Bronchial epithelial cell (primary cell): ENCODE data around the gene EIF3B. TPM values are rescaled to one million over a fixed set of nuclear protein-coding genes. Genes with fewer than 3 reads are reported as not detected.

Experiments used
- DNase-seq: peaks from one replicate; pipeline ENCODE4 v3.0.0-alpha.2; 2010; ENCODE audit warnings: low read depth
- FAIRE-seq: peaks from 2 replicates; lab custom pipeline; 2011; peaks lifted over from hg19 to GRCh38; lab: Jason Lieb, UNC
- H3K27me3 ChIP-seq: 2 replicates; pipeline ENCODE4 v1.5.1; 2011; ENCODE audit warnings: low read length; ENCODE audit not compliant: control insufficient read depth, insufficient read depth
- H3K36me3 ChIP-seq: 2 replicates; pipeline ENCODE4 v1.5.1; 2011; ENCODE audit warnings: low read length; ENCODE audit not compliant: control insufficient read depth, insufficient read depth
- H3K4me3 ChIP-seq: 2 replicates; pipeline ENCODE4 v1.5.1; 2011; ENCODE audit warnings: mild to moderate bottlenecking, low read depth, low read length, control low read depth
- total RNA-seq: library from RNA; depleted of rRNA; stranded (reverse); fragments of >200 nt; gene quantifications from 2 replicates; pipeline ENCODE4 v1.2.1, GENCODE V29; 2014
- TF ChIP-seq, protein P1 (sequence below): IDR thresholded peaks from 2 replicates; pipeline ENCODE4 v1.5.1; 2011; ENCODE audit warnings: mild to moderate bottlenecking, moderate library complexity, low read length, control low read depth, inconsistent platforms; ENCODE audit not compliant: insufficient read depth, severe bottlenecking

Gene EIF3B
- total RNA-seq, 1 donor from 2014 or later, result 262 TPM

DNA sequence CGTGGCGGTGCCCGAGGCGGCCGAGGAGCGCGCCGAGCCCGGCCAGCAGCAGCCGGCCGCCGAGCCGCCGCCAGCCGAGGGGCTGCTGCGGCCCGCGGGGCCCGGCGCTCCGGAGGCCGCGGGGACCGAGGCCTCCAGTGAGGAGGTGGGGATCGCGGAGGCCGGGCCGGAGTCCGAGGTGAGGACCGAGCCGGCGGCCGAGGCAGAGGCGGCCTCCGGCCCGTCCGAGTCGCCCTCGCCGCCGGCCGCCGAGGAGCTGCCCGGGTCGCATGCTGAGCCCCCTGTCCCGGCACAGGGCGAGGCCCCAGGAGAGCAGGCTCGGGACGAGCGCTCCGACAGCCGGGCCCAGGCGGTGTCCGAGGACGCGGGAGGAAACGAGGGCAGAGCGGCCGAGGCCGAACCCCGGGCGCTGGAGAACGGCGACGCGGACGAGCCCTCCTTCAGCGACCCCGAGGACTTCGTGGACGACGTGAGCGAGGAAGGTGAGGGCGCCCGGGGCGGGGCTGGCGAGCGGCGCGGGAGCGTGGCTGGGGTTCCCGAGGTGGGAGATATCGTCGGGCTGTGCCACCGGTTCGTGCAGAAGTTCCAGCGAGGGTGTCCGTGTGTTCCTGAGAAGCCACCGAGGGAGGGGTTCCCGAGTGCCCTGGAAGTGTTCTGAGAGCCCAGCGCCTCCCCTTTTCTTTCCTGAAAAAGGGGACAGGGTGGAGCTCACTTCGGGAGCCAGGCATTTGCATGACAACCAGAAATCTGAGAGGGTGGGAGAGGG is 495 bp downstream of the EIF3B start:
- TF ChIP-seq, protein P1, sequence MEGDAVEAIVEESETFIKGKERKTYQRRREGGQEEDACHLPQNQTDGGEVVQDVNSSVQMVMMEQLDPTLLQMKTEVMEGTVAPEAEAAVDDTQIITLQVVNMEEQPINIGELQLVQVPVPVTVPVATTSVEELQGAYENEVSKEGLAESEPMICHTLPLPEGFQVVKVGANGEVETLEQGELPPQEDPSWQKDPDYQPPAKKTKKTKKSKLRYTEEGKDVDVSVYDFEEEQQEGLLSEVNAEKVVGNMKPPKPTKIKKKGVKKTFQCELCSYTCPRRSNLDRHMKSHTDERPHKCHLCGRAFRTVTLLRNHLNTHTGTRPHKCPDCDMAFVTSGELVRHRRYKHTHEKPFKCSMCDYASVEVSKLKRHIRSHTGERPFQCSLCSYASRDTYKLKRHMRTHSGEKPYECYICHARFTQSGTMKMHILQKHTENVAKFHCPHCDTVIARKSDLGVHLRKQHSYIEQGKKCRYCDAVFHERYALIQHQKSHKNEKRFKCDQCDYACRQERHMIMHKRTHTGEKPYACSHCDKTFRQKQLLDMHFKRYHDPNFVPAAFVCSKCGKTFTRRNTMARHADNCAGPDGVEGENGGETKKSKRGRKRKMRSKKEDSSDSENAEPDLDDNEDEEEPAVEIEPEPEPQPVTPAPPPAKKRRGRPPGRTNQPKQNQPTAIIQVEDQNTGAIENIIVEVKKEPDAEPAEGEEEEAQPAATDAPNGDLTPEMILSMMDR, result no peak
- FAIRE-seq (no peak), DNase-seq (no peak)
- Histone ChIP-seq H3K36me3 (peaks cover 6% of the 10 kb centered on the region), H3K4me3 (peak overlapping the region; percentile 94), H3K27me3 (no peaks in the 10 kb centered on the region)

DNA sequence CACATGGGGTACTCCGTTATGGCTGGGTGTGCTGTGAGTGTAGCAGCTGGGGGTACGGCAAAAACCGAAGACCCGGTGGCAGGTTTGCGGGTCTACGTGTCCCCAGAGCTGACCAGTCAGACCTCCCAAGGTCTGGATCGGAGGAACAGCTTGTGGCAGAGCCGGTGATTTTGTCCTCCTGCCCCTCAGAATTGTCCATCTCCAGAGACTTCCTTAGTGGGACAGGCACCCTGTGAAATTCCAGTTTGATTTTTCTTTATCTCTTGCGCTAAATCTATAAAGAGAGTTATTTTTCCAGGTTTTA is 1.0 kb downstream of the EIF3B start:
- peaks cover 6% of the 10 kb centered on the region for H3K36me3 ChIP-seq
- no peak for FAIRE-seq
- peak overlapping the region; percentile 94 for H3K4me3 ChIP-seq
- no peak for DNase-seq
- H3K27me3 ChIP-seq, result no peaks in the 10 kb centered on the region
- TF ChIP-seq, protein P1, result no peak

DNA sequence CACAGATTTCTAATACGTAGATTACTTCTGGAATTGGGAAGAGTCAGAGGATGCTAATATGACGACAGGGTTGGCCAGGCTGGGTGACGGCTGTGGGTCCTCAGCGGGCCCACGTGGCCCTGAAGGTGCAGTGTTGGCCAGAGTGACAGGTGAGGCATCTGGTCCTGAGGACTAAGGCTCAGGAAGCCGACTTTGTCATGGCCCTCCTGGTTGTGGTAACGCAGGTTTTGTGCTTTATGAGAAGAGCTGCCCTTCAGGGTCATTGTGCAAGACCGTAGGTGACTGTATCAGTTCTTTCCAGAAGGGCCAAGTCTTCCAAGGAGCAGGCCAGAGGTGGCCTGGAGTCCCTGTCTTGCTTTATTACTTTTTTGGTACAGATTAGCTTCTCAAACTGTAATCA is 2.5 kb downstream of the EIF3B start:
- Histone ChIP-seq H3K36me3 (peaks cover 7% of the 10 kb centered on the region), H3K27me3 (no peaks in the 10 kb centered on the region), H3K4me3 (no peak overlapping the region)
- TF ChIP-seq, protein P1, result no peak
- FAIRE-seq (no peak), DNase-seq (peak; percentile 21)

DNA sequence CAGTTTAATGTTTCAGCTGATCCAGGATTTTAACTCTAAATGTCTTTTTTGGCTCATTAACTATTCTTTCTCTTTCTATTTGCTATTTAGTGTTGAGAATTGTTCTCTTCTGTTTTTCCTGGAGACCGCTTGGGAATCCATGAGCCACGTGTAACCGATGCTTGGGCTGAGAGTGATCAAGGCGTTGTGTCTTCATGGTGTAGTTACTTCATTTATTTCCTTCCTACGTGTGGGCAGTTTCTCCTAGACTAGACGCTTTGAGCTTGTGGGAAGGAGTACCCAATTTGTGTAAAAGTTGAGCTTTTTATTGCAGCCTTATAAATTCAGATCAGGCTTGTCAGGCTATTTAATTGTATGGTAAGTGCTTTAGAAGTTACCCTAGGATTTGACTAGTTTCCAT is 2.9 kb downstream of the EIF3B start:
- Histone ChIP-seq H3K4me3 (no peak overlapping the region), H3K36me3 (peaks cover 11% of the 10 kb centered on the region), H3K27me3 (no peaks in the 10 kb centered on the region)
- no peak for DNase-seq
- TF ChIP-seq, protein P1, result no peak
- FAIRE-seq, result no peak

DNA sequence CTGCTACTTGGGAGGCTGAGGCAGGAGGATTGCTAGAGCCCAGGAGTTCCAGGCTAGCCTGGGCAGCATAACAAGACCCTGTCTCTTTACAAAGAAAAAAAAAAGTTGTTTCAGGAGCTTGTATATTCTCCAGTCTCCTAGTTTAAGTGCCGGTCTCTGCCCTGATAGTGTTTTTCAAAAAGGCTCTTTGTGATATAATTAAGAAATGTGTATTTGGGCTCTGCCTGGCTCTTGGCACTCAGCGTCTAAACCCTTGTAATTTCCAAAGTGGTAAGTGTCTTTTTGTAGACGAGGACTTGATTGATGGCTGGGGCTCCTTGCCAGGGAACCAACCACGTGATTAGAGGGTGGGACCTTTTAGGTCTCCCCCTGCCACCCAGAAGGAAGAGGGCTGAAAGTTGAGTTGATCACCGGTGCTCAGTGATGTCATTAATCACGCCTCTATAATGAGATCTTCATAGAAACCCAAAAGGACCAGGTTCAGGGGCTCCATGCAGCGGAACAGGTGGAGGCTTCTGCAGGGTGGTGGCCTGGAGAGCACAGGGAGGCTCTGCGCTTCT is 4.4 kb downstream of the EIF3B start:
- H3K4me3 ChIP-seq, result no peak overlapping the region
- TF ChIP-seq, protein P1, result no peak
- no peak for FAIRE-seq
- peaks cover 18% of the 10 kb centered on the region for H3K36me3 ChIP-seq
- no peaks in the 10 kb centered on the region for H3K27me3 ChIP-seq
- DNase-seq, result no peak
